Right lung (tissue), 5 donors: ENCODE data around the gene NEUROD2. TPM values are rescaled to one million over a fixed set of nuclear protein-coding genes. Genes with fewer than 3 reads are reported as not detected.
A peak's percentile ranks its signal among the peaks of the same experiment; 100 is the strongest.

ENCODE experiments used
- DNase-seq, 2 donors: peaks; one replicate each; pipeline ENCODE4 v3.0.0-alpha.2; 2013
- polyA plus RNA-seq, 5 donors: library from polyadenylated mRNA; unstranded; fragments of 120-200 nt; gene quantifications; one replicate each; pipeline versions ENCODE4 v1.2.1 to v1.2.3, GENCODE V29; 2013; ENCODE audit warnings: inconsistent platforms in 1 of 5, low replicate concordance in 1 of 5; ENCODE audit not compliant: insufficient read length in 5 of 5, insufficient read depth in 1 of 5

Gene NEUROD2
- polyA plus RNA-seq, 5 donors = 0.03 to 0.08 (median 0.04) TPM; not detected in 1

DNA sequence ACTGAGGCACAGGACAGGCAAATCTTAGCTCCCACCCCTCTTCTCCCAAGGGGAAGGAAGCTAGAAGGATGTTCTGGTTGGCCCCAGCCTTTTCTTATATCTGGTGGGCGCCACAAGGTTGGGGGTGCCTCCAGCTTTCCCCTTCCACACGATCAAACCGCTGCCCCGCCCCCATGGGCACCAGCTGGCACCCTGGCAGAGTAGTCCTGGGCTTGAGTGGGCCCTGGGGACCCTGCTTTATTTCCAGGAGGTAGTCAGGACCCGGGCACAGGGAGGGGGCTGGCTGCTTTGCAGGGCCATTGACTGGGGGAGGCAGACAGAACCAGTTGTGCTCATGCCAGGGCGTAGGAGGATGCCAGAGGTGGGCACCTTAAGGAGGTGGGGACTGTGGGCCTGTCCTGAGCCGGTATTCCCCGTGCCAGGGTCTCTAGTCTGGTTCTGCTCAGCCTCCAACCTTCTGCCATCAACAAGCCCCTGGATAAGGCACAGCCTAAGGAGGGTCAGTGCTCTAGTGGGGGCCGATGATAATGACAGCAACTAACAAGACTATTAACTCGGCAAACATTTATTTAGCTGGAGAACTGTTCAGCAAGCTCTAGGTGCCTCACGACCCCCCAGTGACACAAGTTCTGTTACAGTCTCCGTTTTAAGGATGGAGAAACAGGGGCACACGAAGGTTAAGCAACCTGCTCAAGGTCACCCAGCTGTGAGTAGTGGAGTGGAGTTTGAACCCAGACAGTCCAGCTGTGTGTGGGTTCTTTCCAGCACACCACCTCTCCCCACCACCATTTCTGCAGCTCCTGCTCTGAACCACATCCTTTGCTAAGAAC is 11.5 kb upstream of the NEUROD2 start:
- no peak for DNase-seq

DNA sequence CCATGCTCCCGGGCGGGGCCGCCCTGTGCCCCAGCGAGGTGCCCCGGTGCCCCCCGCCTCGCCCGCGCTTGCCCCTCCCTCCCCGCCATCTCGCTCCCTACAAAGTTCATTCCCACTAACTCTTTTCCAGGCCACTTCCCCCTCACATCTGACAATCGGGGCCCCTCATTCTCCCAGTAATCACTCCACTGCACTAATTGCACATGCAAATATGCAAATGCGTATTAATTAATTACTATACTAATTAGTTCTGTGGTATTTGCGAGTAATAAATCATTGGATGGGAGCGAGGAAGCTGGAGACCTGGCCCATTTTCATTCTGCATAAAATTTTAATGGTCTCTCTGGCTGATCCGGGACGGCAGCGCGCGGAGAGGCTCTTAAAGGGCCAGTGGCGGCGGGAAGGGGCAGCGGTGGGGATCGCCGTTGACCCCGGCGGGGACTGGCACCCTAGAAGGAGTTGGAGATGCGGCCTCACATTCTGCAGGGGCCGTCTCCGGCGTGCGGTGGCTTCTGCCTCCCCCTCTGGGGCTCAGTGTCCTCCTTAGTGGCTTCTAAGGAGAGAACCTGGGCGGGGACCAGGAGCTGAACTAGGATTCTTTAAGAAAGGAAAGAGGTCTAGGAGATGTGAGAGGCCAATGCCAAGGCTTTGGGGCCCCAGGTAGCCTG is 10.7 kb upstream of the NEUROD2 start:
- no peak for DNase-seq

DNA sequence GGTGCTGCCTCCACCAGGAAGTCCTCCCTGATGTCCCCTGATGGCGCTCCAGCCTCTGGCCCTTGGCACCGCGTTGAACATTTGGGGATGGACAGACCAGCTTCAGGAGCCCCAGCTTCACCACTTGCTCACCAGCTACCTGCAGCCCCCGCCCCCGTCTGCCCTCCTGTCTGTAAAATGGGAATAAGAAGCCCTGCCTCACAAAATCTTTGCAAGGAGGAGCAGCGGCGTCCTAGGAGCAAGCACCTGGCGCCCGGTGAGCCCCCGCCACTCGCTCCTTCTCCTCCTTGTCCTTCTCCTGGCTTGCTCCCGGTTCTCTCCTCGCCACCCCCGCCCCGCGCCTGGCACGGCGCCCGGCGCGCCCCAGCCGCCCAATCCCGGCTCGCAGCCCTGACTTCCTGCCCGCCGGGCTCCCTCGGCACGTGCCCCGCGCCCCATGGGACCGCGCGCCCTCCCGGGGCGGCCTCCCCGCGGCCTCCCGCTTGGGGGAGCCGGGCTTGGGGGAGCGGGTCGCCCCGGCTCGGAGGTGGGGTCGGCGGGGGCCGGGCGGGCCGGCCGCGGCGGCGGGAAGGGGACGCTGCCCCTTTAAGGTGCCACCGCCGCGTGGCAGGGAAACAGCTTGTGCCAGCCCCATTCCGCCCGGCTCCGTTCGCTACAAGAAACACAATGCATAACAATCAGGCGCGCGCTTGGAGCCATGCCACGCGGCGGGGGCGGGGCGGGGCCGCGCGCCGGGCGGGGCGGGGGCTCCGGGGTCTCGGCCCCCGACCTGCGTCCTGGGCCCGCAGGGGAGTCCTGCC is 9.9 kb upstream of the NEUROD2 start:
- peak; percentile 50 to 58 for DNase-seq

DNA sequence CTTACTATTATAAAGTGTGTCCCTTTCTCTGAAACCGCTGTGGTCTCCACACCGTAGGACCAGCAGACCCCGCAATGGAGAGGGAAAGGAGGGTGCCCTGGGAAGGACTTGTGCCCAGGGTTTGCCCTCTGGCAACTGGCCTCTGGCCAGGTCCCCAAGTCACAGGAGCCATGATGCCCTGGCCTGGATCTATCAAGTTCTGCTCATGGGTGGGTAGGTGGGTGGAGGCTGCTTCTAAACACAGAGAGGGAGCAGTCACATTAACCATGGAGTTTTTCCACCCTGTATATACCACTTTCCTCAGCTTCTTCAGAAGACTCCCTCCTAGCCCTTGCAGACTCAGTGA is 9.4 kb upstream of the NEUROD2 start:
- no peak for DNase-seq

DNA sequence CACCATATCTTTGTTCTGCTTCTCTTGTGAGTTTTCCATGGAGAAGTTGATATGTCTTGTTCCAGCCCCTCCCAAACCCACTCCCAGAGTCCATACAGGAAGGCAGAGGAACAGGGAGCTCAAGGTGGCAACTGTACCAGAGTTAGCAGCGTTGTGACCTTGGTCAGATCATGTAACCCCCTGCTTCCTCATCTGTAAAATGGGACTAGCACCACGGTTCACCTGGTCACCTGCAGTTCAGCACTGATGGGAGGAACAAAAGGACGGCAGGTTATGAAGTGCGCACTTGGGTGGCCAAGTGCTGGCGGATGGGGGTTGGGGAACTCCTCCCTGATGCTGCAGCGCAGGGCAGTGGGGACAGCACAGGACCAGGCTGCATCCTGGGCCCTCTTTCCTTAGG is 7.7 kb upstream of the NEUROD2 start:
- no peak for DNase-seq

DNA sequence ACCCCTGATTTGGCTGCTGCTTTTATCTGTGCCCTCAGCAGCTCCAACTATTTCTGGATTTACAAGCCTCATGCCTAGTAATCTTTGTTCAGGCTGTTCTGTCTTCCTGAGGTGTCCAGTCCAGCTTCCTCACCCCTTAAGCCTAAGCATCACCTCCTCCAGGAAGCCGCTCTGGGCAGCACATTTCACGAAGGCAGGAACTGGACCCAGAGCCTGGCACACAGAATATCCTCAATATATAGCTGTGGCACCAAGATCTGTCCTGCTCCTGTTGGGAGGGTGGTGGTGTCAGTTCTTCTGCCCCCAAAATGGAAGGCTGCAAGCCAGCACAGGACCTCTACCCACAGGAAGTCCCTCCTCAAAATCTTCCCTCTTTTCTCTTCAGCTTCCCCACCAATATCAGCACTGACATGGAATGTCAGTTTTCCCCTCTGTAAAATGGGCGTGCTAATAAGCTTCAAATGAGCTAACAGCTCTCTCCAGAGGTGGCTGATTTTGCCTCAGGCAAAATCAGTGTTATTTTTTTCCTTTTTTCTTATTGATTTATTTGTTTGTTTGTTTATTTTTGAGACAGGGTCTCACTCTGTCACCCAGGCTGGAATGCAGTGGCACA is 6.9 kb upstream of the NEUROD2 start:
- DNase-seq = no peak

DNA sequence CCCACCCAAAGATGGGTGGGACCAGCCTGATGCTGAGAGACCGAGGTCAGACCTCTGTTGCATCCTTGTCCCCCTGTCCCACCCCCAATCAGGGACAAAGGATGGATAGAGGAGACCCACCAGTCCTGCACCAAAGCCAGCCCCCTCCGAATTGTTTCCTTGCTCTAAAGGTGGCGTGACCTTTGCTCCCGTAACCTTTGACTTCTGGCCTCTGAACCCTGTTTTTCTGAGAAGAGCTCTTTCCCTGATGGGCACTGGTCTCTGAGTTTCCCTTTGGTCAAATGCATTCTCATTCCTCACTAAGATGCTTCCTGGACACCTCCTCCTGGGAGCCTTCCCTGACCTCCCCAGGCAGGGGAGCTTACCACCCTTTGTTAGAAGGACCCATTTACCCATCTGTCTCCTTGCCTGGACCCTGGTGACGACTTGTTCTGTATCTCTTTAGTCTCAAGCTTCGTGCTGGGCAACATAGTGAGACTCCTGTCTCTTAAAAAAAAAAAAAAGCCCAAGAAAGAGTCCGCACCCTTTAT is 5.3 kb upstream of the NEUROD2 start:
- DNase-seq = no peak

DNA sequence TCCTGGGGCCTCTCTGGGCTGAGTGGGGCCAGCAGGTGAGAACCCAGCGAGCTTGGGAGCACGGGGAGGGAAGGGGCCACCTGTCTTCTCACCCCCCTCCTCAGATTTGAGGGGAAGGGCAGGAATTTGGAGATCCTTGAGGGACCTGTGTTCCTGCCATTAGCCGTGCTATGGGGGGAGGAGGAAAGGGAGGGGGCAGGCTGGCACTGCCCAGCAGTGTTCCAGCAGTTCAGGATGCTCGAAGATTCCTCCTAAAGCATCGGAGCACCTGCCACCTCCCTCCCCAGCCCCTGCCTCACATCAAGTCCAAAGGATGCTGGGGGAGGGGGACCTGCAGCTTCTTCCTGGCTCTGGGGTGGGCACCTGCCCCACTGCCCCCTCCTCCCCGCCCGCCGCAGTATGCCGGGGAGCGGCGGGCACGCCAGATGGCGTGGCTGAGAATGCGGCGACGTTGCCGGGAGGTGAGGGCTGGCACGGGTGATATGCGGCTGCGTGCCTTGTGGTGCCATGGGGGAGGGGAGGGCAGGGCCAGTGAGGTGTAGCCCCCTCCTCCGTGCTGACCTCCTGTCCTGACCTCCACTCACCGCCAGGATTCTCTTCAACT is 4.7 kb upstream of the NEUROD2 start:
- no peak for DNase-seq

DNA sequence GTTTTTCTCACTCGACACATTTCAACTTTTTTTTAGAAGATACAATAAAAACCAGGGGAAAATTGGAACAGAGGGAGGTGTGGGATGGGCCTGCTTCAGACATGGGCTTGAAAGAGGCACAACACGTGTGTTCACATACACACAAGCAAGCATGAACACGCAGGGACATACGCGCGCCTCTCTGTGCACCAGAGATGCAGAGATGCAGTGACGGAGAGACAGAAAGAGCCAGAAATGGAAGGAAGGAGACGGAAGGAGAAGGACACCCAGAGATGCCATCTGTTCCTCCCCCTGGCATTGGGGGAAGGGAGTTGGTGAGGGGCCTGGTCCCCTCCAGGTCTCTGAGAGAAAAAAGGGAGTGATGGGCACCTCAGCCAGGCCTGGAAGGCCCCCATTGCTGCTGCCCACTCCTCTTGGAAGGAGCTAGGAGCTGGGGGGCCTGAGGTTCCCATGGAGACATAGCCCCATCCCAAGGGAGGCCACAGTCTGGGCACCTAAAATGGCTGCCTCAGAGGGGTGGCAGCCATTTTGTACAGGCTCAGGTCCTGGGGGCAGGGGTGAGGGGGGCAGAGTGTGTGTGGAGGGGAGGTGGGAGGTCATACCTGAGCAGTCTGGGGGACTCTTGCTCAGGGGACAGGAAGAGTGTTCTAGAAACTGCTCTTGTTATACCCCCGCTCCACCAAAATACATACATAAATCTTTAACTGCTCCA is 3.8 kb upstream of the NEUROD2 start:
- no peak for DNase-seq

DNA sequence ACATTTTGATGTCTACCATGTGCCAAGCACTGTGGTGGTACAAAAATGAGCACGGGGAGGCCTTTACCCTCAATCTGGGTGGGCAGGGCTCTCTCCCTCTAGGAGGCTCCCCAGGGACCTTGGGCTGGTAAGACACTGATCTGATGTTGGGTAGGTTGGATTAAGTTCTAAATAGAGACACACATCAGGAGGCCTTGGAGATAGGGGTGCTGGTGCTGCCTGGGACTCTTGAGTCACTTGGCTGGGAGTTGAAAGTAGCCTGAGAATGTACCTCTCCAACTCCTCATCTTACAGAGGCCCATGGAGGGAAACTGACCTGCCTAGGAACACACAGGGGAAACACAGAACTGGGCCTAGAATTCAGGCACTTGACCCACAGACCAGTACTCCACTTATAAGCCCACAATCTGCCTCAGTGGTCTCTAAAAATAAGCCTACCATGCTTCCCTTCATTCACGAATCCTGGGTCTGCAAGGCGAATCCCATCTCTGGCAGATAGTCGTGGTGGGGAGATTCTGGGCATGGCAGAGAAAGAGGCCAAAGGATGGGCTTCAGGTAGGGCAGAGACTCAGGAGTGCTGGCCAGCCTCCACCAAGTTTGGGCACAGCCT is 1.8 kb upstream of the NEUROD2 start:
- DNase-seq = no peak

DNA sequence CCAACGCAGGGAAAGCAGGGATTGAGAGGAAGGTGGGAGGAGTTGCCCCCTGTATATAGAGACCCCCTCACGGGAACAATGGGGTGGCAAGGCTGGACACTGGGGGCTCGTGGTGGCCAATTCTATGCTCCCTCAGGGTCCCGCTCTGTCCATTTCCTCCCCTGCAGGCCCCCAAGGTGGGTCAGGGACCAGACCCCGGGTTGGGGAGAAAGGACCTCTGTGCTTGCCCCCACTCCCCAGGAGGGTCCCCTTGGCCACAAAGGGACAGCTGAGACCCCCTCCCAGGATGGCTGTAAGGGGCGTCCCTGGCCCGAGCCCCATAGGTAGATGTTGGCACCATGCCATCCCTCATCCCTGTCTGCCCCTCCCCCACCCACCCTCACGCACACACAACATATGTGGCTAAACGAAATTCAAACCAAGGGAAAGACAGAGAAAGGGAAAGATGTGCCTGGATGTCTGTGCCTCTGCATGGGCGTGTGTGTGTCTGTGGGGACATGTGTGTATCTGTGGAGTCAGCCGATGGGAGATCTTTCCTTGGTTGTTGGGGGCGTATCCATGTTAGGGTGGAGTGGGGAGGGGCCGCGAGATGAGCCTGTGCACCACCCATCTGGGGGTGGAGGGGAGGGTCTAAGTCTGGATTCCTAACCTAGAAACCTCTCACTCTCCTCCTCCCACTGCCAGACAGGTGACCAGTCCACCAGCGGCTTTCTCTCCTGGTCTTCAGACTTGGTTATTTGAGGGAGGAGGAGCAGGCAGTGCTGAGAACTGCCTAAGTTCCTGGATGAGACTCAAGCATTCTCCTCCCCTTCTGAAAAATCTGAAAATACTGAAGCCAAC is 642 bp upstream of the NEUROD2 start:
- DNase-seq = no peak

DNA sequence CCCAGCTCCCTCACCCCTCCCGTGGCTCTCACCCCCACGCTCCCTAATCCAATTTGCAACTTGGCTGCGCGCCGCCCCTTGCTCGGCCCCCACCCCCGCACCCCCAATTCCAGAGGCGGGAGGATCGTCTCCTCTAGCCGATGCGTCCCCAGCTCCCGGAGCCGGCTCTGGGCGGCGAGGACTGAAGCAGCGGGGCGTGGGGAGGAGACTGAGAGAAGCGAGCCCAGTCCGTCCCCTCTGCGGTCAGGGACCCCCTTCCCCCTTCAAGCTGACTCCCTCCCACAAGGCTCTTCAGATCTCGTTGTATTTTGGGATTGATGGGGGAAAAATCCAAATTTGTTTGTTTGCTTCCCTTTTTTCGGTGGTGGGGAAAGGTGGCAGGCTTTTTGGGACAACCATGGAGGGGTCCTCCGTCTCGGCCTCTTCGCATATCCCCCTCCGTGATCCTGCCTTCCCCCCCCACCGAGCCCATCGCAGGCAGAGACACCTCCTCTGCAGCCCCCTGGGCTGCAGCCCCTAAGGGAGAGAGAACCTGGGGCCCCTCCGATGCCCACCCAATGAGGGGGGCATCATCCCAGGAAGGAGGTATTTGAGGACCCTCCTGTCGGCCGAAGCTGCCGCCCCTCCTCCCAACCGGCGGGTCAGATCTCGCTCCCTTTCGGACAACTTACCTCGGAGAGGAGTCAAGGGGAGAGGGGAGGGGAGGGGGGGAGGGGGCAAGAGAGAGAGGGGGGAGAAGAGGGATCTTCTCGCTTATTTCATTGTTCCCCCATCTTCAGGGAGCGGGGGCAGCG is 466 bp downstream of the NEUROD2 start:
- no peak for DNase-seq

DNA sequence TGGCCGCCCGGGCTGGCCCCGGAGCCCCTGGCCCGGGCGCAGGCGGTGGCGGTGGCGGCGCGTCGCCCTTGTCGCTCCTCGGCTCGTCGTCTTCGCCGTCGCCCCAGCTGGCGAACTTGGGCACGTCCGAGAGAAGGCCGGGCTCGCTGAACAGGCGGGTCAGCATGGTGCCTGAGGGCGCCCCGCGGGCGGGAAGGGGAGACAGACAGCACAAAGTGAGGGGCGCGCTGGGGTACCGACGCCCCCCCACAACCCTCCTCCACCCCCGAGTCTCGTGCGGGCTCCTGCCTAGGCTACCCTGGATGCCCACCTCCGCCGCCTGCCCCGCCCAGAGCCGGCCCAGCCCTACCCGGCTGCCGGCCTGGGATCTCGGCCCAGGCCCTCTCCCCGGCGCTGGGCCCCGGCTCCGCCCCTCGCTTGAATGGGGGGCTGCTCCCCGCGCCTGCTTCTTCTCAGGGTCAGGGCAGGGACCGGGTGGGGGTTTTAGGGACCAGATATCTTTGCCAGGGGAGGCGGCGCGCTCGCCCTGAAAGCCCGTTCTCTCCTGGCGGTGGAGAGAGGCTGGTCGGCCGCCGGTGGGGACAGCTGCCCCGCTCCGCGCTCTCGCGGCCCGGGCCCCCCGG is 1.2 kb downstream of the NEUROD2 start:
- DNase-seq = no peak

DNA sequence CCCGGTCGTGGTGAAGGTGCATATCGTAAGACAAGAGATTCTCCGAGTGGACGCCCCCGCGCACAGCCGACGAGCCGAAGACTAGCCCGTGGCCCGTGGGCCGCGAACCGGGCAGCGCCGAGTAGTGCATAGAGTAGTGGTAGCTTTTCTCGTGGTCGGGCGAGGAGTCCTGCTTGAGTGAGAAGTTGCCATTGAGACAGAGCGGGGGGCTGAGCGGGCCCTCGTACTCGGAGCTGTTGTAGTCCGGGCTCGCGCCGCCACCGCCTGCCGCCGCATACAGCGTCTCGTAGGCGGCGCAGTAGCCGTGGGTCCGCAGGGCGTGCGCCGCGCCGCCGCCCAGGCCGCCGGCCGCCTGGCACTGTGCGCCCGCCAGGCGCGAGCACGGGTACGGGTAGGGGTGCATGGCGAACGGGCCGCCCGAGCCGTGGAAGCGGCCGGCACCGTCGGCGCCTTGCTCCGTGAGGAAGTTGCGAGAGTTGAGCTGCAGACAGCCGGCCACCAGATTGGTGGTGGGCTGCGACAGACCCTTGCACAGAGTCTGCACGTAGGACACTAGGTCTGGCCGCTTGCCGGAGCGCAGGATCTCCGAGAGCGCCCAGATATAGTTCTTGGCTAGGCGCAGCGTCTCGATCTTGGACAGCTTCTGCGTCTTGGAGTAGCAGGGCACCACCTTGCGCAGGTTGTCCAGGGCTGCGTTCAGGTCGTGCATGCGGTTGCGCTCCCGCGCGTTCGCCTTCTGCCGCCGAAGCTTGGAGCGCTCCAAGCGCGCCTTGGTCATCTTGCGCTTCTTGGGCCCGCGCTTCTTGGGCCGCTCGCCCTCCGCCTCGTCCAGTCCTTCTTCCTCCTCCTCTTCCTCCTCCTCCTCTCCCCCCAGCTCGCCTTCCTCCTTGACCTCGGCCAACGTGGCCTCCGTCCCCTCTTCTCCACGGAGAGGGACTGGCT is 2.0 kb downstream of the NEUROD2 start:
- DNase-seq = no peak

DNA sequence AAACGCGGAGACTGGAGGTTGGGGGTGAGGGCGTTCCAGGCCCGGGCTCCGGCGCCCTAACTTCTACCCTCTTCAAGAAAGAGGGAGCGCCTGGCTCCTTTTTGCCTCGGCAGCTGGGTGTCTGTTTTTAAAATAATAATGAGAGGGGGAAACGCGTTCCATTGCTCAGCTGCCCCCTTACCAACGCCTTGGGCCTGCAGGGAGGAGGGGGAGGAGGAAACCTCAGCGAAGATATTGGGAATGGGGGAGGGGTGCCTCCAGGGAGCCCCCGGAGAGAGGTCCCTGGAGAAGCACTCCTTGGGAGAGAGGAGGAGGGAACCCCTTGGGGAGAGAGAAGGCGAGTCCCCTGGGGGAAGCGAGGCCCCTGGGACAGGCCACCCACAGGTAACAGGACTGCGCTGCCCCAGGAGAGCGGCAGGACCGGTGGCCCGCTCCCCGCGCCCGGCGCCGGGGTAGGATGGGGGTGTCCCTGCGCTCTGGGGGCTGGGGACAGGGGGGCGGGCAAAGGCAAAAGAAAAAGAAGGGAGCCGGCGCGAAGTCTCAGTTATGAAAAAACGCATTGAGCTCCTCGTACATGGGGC is 2.7 kb downstream of the NEUROD2 start:
- DNase-seq = no peak

DNA sequence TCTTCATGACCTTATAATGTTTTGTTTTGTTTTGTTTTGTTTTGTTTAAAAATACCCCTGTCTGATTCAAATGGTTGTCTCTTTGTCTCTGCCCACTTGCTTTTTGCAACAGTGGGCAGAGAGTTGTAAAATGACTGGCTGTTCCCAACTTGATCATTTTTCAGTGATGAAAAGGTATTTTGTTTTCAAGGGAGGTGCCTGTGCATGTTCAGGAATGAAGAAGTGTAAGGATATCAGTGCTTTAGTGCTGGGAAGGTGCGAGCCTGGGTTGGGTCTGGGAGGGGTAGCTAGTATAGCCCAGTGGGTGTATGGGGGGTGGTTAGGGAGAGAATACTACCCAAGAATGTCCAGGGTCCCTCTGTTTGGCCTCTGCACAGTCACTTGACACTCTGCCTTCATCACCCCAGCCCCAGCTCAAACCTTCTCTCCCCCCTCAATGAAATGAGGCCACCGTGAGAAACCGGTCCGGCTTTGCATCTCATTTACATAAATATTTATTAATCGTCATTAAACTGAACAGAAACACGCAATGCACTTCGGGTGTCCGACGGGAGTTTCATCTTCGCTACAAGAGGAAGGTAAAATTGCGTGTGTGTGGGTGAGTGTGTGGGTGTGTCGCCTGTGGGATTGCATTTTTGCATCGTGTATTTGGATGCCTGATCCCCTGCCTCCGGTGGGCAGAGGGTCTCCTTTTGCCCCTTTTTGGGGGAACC is 4.3 kb downstream of the NEUROD2 start:
- no peak for DNase-seq
